Measurements from ENCODE around the gene ROMO1.

GRCh38 chr20:35653430-35653734, 45.8 kb upstream of the ROMO1 start:
- TF ChIP-seq CTCF (IDR thresholded peaks at IDR 0.05) (no peak), POLR2A (IDR thresholded peaks at IDR 0.05) (no peak)

All from prostate gland (tissue), 2 donors.